NT2/D1 (cell line): ENCODE measurements around the gene GGNBP2.

Experiments used
- YY1 ChIP-seq: IDR thresholded peaks from 2 replicates; pipeline ENCODE4 v1.6.1; 2011; ENCODE audit not compliant: insufficient read length, insufficient read depth
- ZNF274 ChIP-seq: IDR thresholded peaks from 2 replicates; pipeline ENCODE4 v1.6.1; 2011; ENCODE audit warnings: mild to moderate bottlenecking, low read depth, low read length

- TF ChIP-seq YY1, result no peak
- TF ChIP-seq ZNF274, result no peak
Measured at GRCh38 chr17:36631022-36631421, 86.3 kb downstream of the GGNBP2 start.
